GM18870 (cell line): ENCODE measurements around the gene BCAS3.
"Not testable (repeated sequence)": the region's sequence is repeated elsewhere in the genome, so short reads cannot be mapped to it uniquely, and the experiment has no call there.

Experiments used
- ATAC-seq: cut with Tn5 transposase; IDR thresholded peaks from one replicate; pipeline ENCODE4 v1.9.1; 2021; ENCODE audit warnings: moderate library complexity; ENCODE audit not compliant: unreplicated experiment

The BCAS3 gene

DNA sequence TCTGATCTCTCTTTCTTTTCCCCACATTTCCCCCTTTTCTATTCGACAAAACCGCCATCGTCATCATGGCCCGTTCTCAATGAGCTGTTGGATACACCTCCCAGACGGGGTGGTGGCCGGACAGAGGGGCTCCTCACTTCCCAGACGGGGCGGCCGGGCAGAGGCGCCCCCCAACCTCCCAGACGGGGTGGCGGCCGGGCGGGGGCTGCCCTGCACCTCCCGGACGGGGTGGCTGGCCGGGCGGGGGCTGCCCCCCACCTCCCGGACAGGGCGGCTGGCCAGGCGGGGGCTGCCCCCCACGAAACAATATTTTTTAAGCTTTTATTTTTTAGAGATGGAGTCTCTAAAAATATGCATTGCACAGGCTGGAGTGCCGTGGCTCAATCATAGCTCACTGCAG, 299.2 kb downstream of the BCAS3 start:
- ATAC-seq, result not testable (repeated sequence)

DNA sequence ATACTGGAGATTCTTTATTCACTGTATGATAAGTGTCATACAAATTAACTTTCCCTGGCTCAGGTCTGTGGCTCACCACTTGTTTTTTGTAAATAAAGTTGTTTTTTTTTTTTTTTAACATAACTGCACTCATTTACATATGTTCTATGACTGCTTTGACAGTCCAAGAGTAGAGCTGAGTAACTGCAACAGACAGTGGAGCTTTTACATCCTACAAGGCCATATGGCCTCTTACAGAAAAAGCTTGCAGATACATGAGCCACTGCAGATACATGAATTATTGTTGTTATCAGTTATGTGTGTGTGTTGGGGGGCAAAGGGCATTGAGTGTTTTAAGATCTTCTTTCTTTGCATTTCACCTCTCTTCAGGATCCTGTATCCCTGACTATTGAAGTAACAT, 311.7 kb downstream of the BCAS3 start:
- ATAC-seq, result no peak

GRCh38 chr17:60989846-60990245, 312.2 kb downstream of the BCAS3 start:
- no peak for ATAC-seq

DNA sequence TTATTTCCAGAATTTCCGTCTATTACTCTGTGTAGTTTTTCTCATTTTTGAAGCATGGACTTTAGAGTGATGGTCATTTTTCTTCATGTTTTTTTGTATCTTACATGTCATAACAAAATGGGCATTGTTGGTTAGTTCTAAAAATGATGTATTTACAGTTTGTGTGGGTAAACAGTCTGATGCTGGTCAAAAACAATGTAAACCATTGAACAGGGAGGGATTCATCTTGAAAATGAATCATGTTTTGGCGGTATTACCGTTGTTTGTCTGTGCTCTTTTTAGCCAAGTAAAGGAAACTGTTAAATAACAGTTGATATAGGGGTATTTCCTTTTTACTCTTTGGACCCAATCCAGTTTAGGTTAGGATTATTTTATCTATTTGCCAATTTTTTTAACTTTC, 315.8 kb downstream of the BCAS3 start:
- ATAC-seq, result no peak

- ATAC-seq, result no peak
Observed at GRCh38 chr17:60995680-60996079, 318.0 kb downstream of the BCAS3 start.

GRCh38 chr17:61000911-61001310, 323.3 kb downstream of the BCAS3 start:
- no peak for ATAC-seq

- no peak for ATAC-seq
Observed at GRCh38 chr17:61002316-61002736, 324.7 kb downstream of the BCAS3 start.

DNA sequence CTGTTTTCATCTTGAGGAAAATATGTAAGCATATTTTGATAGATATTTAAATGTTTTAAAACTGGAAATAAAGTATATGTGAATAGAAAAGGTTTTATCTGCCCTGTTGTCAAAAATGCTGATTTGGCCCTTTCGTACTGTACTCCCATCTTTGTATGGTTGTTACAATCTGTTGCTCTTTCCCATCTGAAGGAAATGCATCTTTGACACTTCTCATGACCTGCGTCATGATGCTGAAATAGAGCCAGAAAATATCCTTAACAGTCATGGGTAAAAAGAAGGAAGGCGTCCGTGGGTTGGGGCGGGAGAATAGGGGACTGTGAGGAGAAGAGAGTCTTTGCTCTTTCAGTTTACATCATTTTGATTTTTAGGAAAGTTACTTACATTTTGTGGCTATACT, 327.7 kb downstream of the BCAS3 start:
- ATAC-seq, result no peak

DNA sequence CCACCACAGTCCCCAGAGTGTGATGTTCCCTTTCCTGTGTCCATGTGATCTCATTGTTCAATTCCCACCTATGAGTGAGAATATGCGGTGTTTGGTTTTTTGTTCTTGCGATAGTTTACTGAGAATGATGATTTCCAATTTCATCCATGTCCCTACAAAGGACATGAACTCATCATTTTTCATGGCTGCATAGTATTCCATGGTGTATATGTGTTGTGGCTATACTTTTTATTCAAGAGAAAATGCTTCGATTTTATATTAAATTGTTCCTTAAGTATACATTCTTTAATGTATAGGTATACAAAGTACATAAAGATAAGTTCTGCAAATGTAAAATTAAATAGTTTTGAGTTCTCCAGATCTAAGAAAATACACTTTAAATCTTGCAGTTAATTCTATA, 328.3 kb downstream of the BCAS3 start:
- not testable (repeated sequence) for ATAC-seq

- ATAC-seq, result no peak
Observed at GRCh38 chr17:61007980-61008379, 330.3 kb downstream of the BCAS3 start.

DNA sequence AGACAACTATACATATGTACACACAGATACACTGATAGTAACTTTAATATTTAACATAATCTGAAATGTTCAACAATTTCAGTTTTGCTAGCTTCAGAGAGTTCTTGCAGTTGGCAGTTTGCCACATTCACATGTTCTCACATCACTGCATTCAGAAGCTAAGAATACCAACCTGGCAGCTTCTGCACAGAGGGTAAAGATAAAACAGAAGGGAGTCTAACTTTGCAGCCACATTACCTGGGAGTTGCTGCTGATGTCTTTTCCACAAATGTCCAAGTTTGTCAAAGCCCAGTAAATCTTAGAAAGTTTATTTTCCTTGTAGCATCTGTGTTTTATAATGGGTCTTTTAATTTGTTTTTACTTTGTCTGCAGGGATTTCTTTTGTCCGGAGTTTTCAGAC, 332.0 kb downstream of the BCAS3 start:
- no peak for ATAC-seq

- no peak for ATAC-seq
Observed at GRCh38 chr17:61010661-61011170, 333.1 kb downstream of the BCAS3 start.

- no peak for ATAC-seq
Observed at GRCh38 chr17:61011251-61011650, 333.6 kb downstream of the BCAS3 start.

DNA sequence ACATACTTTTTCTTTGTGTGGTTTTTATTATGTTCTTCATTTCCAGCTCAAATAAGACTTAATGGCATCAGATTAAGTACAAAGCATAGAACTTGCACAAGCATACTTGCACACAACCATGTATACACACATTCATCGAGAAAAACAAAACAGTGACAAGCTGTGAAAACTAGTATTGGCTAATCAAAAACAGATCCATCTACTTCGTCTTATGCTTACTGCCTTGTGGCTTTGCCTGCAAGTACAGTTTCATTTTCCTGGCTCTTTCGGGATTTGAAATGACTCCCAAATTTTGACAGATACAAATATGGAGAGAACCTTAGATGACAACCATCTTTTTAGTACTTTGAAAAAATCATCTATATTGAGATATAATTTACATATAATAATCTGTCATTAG, 338.3 kb downstream of the BCAS3 start:
- no peak for ATAC-seq

GRCh38 chr17:61017317-61018006, 339.8 kb downstream of the BCAS3 start:
- ATAC-seq, result no peak

DNA sequence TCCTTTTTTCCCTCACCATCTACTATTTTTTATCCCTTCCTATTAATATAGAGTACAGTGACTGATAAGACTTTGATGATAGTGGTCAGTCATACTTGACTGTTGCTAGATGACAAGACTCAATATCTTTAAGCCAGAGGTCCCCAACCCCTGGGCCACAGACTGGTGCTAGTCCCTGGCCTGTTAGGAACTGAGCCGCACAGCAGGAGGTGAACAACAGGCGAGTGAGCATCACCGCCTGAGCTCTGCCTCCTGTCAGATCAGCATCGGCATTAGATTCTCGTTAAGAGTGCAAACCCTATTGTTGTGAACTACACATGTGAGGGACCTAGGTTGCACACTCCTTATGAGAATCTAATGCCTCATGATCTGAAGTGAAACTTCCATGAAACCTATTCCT, 341.3 kb downstream of the BCAS3 start:
- no peak for ATAC-seq

- no peak for ATAC-seq
Observed at GRCh38 chr17:61023996-61024395, 346.3 kb downstream of the BCAS3 start.

DNA sequence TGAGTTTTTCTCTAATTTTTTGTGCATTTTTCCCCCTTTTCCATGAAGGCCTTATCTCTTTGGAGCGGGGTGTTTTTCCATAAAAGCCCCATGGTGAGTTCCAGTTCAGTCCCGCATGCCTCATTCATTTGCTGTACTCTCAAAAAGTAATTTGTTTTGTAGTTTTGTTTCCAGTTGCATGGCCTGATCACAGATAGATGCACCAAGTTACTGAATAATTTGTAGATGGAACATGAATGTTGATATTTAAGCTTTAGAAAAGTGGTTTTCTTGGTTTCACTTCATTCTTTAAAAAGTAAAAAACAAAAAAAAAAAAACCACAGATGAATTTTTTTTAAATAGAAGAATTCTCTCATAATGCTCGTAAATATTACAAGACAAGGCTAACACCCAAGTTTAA, 349.2 kb downstream of the BCAS3 start:
- no peak for ATAC-seq

- ATAC-seq, result no peak
Observed at GRCh38 chr17:61029181-61029580, 351.5 kb downstream of the BCAS3 start.

- no peak for ATAC-seq
Observed at GRCh38 chr17:61040666-61041065, 363.0 kb downstream of the BCAS3 start.

GRCh38 chr17:61042348-61042747, 364.7 kb downstream of the BCAS3 start:
- ATAC-seq, result not testable (repeated sequence)

GRCh38 chr17:61047515-61047914, 369.9 kb downstream of the BCAS3 start:
- no peak for ATAC-seq
